GM18951 (cell line): ENCODE results near the gene CFAP206.

Experiments used
- POLR2A ChIP-seq: IDR thresholded peaks from 4 replicates; pipeline ENCODE4 v1.6.1; 2011; ENCODE audit warnings: mild to moderate bottlenecking; ENCODE audit not compliant: insufficient read length, insufficient read depth; ENCODE audit errors: extremely low read depth
- in situ Hi-C: fragments of 300-500 bp; cut with MboI; formaldehyde crosslinking; loops from one replicate; pipeline ENCODE4 v1.12.0; 2022; ENCODE audit warnings: low sequenced_read_pairs, mixed read lengths, inconsistent platforms; ENCODE audit not compliant: unreplicated experiment

CFAP206 gene

GRCh38 chr6:87407901-87408720, at the start of gene CFAP206:
CFAP206 (plus strand) TSS chr6:87407972; CDS start chr6:87409840, 1,868 bp downstream.
- in situ Hi-C loops: no loop called here
- no peak for TF ChIP-seq POLR2A

GRCh38 chr6:87364602-87365252, 43.0 kb upstream of the CFAP206 start:
- no peak for TF ChIP-seq POLR2A
- in situ Hi-C loops: no loop called here

GRCh38 chr6:87366072-87366827, 41.5 kb upstream of the CFAP206 start:
- in situ Hi-C loops: no loop called here
- TF ChIP-seq POLR2A: no peak

GRCh38 chr6:87366899-87367298, 40.9 kb upstream of the CFAP206 start:
- no peak for TF ChIP-seq POLR2A
- in situ Hi-C loops: no loop called here

GRCh38 chr6:87373377-87373776, 34.4 kb upstream of the CFAP206 start:
- TF ChIP-seq POLR2A: no peak
- in situ Hi-C loops: no loop called here

DNA sequence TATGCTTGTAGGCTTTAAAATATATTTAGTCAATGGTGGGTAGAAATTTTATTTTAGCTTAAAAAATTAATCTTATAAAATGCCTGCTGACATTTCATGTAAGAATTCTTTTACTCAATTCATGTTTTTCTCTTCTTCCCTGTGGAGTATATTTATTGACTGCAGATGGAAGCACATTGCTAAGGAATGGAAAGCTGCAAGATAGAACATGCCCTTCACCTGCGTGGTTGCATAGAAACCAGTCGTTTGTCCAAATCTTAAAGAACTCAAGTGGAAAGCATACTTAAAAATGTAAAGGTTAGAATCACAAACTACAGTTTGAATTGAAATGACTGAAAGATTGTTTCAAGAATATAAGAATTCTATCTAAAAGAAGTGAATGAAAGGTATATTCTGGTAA, 32.5 kb upstream of the CFAP206 start:
- TF ChIP-seq POLR2A: no peak
- in situ Hi-C loops: loop anchor here (25.0 kb wide), 1 partner anchor 1487 kb away; no protein-coding TSS in a partner anchor

- no peak for TF ChIP-seq POLR2A
- in situ Hi-C loops: loop anchor here (25.0 kb wide), 1 partner anchor 1486 kb away; no protein-coding TSS in a partner anchor
Observed at GRCh38 chr6:87376643-87377042, 31.1 kb upstream of the CFAP206 start.

DNA sequence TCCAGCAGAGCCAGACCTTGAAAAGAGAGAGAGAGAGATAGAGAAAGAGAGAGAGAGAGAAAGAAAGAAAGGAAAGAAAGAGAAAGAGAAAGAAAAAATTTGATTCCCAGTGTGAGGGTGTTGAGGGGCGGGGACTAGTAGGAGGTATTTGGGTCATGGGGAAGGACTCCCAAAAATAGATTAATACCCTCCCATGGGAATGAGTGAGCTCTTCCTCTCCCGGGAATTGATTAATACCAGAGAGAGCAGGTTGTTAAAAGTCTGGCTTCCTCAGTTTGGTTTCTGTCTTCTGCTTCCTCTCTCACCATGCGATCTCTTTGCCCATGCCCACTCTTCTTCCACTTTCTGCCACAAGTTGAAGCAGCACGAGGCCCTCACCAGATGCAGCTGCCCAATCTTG, 28.8 kb upstream of the CFAP206 start:
- TF ChIP-seq POLR2A: no peak
- in situ Hi-C loops: loop anchor here (25.0 kb wide), 1 partner anchor 1483 kb away; no protein-coding TSS in a partner anchor

- in situ Hi-C loops: loop anchor here (25.0 kb wide), 1 partner anchor 1479 kb away; no protein-coding TSS in a partner anchor
- TF ChIP-seq POLR2A: no peak
Observed at GRCh38 chr6:87382861-87383260, 24.9 kb upstream of the CFAP206 start.

GRCh38 chr6:87384038-87384437, 23.7 kb upstream of the CFAP206 start:
- in situ Hi-C loops: loop anchor here (25.0 kb wide), 1 partner anchor 1478 kb away; no protein-coding TSS in a partner anchor
- no peak for TF ChIP-seq POLR2A

DNA sequence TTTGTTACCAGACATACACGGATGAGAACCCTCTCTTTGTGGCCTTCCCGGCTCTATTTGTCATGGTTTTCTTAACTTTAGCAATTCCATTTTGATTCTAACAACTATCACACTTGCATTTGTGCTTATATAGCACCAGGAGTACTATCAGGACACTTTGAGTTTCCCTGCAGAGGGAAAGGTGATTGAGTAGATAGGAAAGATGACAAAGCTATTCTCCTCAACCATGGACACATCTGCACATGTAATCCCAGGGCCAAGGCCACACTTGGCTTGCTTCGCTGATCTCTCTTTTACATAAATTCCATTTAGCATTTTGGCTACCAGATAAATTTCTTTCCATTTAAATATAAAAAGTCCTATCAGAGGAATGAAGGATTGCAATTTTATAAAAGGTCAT, 23.3 kb upstream of the CFAP206 start:
- in situ Hi-C loops: loop anchor here (25.0 kb wide), 1 partner anchor 1478 kb away; no protein-coding TSS in a partner anchor
- TF ChIP-seq POLR2A: no peak

- TF ChIP-seq POLR2A: no peak
- in situ Hi-C loops: loop anchor here (25.0 kb wide), 1 partner anchor 1471 kb away; no protein-coding TSS in a partner anchor
Observed at GRCh38 chr6:87391334-87391733, 16.4 kb upstream of the CFAP206 start.
